ENCODE results near the gene PEDS1. TPM values are rescaled to one million over a fixed set of nuclear protein-coding genes. Genes with fewer than 3 reads are reported as not detected.
A peak's percentile ranks its signal among the peaks of the same experiment; 100 is the strongest.

The PEDS1 gene
- total and polyA plus RNA-seq, 2 of the 13 experiments (the other 11 are each of a cell fraction or from before 2014, with no cell fraction given): 30.5 to 93.9 TPM

DNA sequence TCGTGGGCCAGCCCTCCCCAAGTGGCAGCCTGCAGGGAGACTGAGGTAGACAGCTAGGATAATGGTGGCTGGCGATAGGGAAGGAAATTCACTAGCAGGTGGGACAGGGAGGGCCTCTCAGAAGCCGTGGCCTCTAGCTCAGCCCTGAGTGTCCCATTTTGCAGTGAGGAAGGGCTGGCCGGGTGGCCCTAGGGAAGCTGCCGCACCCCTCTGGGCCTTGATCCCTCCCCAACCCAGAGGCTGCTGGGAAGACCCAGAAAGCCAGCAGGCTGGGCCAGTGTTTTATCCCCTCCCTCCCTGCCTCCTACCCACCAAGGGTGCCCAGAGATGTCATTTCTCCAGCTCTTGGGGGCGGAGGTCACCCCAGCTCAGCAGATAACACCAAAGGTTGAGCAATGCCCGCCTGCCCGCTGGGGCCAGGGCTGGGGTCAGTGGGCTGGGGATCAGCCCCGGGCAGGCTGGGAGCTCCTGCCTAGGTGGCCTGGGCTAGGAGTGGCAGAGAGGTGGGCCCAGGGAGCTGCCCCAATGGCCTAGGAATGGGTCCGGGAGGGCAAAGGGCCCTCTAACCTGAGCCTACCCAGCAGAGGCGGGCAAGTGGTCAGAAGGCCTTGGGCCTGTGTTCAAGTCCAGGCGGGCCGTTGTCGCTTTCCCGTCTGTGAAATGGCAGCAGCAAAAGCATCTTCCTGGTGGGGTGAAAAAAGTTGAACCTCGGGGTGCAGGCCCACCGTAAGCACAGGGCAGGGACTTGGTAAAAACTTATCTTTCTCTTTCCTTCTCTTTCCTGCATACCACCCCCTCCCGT, 35.6 kb upstream of the PEDS1 start (continued):
- TF ChIP-seq TARDBP (CRISPR knock-in tag; IDR thresholded peaks at IDR 0.05): peak; percentile 99
- TF ChIP-seq CERS6 (CRISPR knock-in tag; IDR thresholded peaks at IDR 0.05): no peak
- peak; percentile 98 for TF ChIP-seq HNF4A (CRISPR knock-in tag; IDR thresholded peaks at IDR 0.05)
- peak; percentile 98 for TF ChIP-seq CCDC6 (CRISPR knock-in tag; IDR thresholded peaks at IDR 0.05)
- peak; percentile 78 for TF ChIP-seq WIZ (CRISPR knock-in tag; IDR thresholded peaks at IDR 0.05)
- TF ChIP-seq PHF21A (CRISPR knock-in tag; IDR thresholded peaks at IDR 0.05): peak; percentile 100
- TF ChIP-seq, protein P1, sequence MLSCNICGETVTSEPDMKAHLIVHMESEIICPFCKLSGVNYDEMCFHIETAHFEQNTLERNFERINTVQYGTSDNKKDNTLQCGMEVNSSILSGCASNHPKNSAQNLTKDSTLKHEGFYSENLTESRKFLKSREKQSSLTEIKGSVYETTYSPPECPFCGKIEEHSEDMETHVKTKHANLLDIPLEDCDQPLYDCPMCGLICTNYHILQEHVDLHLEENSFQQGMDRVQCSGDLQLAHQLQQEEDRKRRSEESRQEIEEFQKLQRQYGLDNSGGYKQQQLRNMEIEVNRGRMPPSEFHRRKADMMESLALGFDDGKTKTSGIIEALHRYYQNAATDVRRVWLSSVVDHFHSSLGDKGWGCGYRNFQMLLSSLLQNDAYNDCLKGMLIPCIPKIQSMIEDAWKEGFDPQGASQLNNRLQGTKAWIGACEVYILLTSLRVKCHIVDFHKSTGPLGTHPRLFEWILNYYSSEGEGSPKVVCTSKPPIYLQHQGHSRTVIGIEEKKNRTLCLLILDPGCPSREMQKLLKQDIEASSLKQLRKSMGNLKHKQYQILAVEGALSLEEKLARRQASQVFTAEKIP (CRISPR knock-in tag; IDR thresholded peaks at IDR 0.05; ENCODE audit: borderline replicate concordance): no peak
- 0 out of 2 replicates have a peak, but pooled peaks have one; percentile 93 for TF ChIP-seq ZNF552 (CRISPR knock-in tag; IDR thresholded peaks at IDR 0.05; ENCODE audit: borderline replicate concordance)
- TF ChIP-seq ZFYVE20 (CRISPR knock-in tag; IDR thresholded peaks at IDR 0.05; ENCODE audit: borderline replicate concordance, low read depth): no peak
- peak; percentile 95 for TF ChIP-seq TOE1 (CRISPR knock-in tag; IDR thresholded peaks at IDR 0.05)
- peak; percentile 86; the same call in 1 of the 2 replicates for TF ChIP-seq ZNF790 (CRISPR knock-in tag; IDR thresholded peaks at IDR 0.05; ENCODE audit: borderline replicate concordance)
- TF ChIP-seq FOXA3 (CRISPR knock-in tag; IDR thresholded peaks at IDR 0.05): peak; percentile 88
- TF ChIP-seq MYNN (CRISPR knock-in tag; IDR thresholded peaks at IDR 0.05; ENCODE audit: low read depth): no peak
- TF ChIP-seq SP140L (CRISPR knock-in tag; IDR thresholded peaks at IDR 0.05; ENCODE audit: borderline replicate concordance): peak; percentile 60; the same call in 1 of the 2 replicates
- no peak; the same call in none of the 2 replicates for TF ChIP-seq ZNF878 (CRISPR knock-in tag; IDR thresholded peaks at IDR 0.05)
- TF ChIP-seq ZNF136 (CRISPR knock-in tag; IDR thresholded peaks at IDR 0.05; ENCODE audit: low read depth): peak; percentile 24
- TF ChIP-seq, protein P2, sequence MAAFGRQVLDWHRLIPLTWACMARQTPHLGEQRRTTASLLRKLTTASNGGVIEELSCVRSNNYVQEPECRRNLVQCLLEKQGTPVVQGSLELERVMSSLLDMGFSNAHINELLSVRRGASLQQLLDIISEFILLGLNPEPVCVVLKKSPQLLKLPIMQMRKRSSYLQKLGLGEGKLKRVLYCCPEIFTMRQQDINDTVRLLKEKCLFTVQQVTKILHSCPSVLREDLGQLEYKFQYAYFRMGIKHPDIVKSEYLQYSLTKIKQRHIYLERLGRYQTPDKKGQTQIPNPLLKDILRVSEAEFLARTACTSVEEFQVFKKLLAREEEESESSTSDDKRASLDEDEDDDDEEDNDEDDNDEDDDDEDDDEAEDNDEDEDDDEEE (CRISPR knock-in tag; IDR thresholded peaks at IDR 0.05): peak; percentile 95; the same call in 1 of the 2 replicates
- no peak for TF ChIP-seq FOXA1 (IDR thresholded peaks at IDR 0.05)
- no peak; the same call in 1 of the 2 replicates for TF ChIP-seq FOXA1 (CRISPR knock-in tag; IDR thresholded peaks at IDR 0.05)
- TF ChIP-seq ZBTB8A (CRISPR knock-in tag; IDR thresholded peaks at IDR 0.05; ENCODE audit: borderline replicate concordance, low read depth): peak; percentile 34; the same call in 1 of the 2 replicates
- peak; percentile 98; the same call in 1 of the 2 replicates for TF ChIP-seq ZNF788 (CRISPR knock-in tag; IDR thresholded peaks at IDR 0.05; ENCODE audit: borderline replicate concordance)
- TF ChIP-seq SSRP1 (CRISPR knock-in tag; IDR thresholded peaks at IDR 0.05): peak; percentile 96
- TF ChIP-seq, protein P3, sequence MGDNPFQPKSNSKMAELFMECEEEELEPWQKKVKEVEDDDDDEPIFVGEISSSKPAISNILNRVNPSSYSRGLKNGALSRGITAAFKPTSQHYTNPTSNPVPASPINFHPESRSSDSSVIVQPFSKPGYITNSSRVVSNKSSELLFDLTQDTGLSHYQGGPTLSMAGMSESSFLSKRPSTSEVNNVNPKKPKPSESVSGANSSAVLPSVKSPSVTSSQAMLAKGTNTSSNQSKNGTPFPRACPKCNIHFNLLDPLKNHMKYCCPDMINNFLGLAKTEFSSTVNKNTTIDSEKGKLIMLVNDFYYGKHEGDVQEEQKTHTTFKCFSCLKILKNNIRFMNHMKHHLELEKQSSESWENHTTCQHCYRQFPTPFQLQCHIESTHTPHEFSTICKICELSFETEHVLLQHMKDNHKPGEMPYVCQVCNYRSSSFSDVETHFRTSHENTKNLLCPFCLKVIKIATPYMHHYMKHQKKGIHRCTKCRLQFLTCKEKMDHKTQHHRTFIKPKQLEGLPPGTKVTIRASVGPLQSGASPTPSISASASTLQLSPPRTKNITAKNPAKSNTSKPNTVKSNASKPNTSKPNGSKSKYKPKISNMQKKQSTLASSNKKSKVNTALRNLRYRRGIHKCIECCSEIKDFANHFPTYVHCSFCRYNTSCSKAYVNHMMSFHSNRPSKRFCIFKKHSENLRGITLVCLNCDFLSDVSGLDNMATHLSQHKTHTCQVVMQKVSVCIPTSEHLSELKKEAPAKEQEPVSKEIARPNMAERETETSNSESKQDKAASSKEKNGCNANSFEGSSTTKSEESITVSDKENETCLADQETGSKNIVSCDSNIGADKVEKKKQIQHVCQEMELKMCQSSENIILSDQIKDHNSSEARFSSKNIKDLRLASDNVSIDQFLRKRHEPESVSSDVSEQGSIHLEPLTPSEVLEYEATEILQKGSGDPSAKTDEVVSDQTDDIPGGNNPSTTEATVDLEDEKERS (CRISPR knock-in tag; IDR thresholded peaks at IDR 0.05): peak; percentile 67

Data from HepG2 (cell line).